Mesenteric fat pad (tissue), 1 donor: ENCODE measurements around the gene TUFT1. TPM values are rescaled to one million over a fixed set of nuclear protein-coding genes. Genes with fewer than 3 reads are reported as not detected.
"Not testable (repeated sequence)": the region's sequence is repeated elsewhere in the genome, so short reads cannot be mapped to it uniquely, and the experiment has no call there.

ENCODE experiments used
- DNase-seq: peaks from one replicate; pipeline ENCODE4 v3.0.0-alpha.2; 2020; ENCODE audit warnings: low spot score
- total RNA-seq: library from RNA; stranded (reverse); fragmentation: NEBNext Ultra II Directional; extraction: Animal tissue kit (Norgen Biotek cat#: 25700); gene quantifications from one replicate; pipeline ENCODE4 v1.2.1, GENCODE V29; 2021
- donor health status: DM: yes; HTN: yes; CAD: no.

The TUFT1 gene
- total RNA-seq, 1 donor from 2014 or later = 6.6 TPM

GRCh38 chr1:151512326-151512725, 27.8 kb upstream of the TUFT1 start:
- no peak for DNase-seq

GRCh38 chr1:151512801-151513625, 27.1 kb upstream of the TUFT1 start:
- no peak for DNase-seq

GRCh38 chr1:151513626-151514121, 26.4 kb upstream of the TUFT1 start:
- no peak for DNase-seq

- no peak for DNase-seq
Observed at GRCh38 chr1:151514366-151514765, 25.7 kb upstream of the TUFT1 start.

GRCh38 chr1:151515265-151515664, 24.8 kb upstream of the TUFT1 start:
- DNase-seq = no peak

- no peak for DNase-seq
Observed at GRCh38 chr1:151516031-151516511, 24.0 kb upstream of the TUFT1 start.

GRCh38 chr1:151518431-151518830, 21.7 kb upstream of the TUFT1 start:
- DNase-seq = no peak

GRCh38 chr1:151518936-151519335, 21.2 kb upstream of the TUFT1 start:
- DNase-seq = no peak

- DNase-seq = no peak
Observed at GRCh38 chr1:151519667-151520066, 20.4 kb upstream of the TUFT1 start.

- no peak for DNase-seq
Observed at GRCh38 chr1:151520359-151520758, 19.8 kb upstream of the TUFT1 start.

GRCh38 chr1:151522427-151522826, 17.7 kb upstream of the TUFT1 start:
- DNase-seq = not testable (repeated sequence)

GRCh38 chr1:151523326-151523725, 16.8 kb upstream of the TUFT1 start:
- DNase-seq = no peak

GRCh38 chr1:151524736-151525135, 15.4 kb upstream of the TUFT1 start:
- DNase-seq = no peak

GRCh38 chr1:151526735-151527525, 13.2 kb upstream of the TUFT1 start:
- DNase-seq = no peak

GRCh38 chr1:151529211-151529702, 10.9 kb upstream of the TUFT1 start:
- DNase-seq = no peak

GRCh38 chr1:151529781-151530180, 10.3 kb upstream of the TUFT1 start:
- no peak for DNase-seq

GRCh38 chr1:151530461-151530860, 9.6 kb upstream of the TUFT1 start:
- DNase-seq = no peak

- no peak for DNase-seq
Observed at GRCh38 chr1:151533870-151534269, 6.2 kb upstream of the TUFT1 start.

- no peak for DNase-seq
Observed at GRCh38 chr1:151534662-151535278, 5.3 kb upstream of the TUFT1 start.

- DNase-seq = no peak
Observed at GRCh38 chr1:151535326-151536271, 4.5 kb upstream of the TUFT1 start.
